ENCODE results near the gene KCNK13. TPM values are rescaled to one million over a fixed set of nuclear protein-coding genes. Genes with fewer than 3 reads are reported as not detected.

The KCNK13 gene
- total and polyA plus RNA-seq, 2 of the 4 experiments (the other 2 are of a cell fraction): not detected

- H2BK20ac ChIP-seq (ENCODE audit: low read depth, low read length): no peak overlapping the region
- no peaks in the 10 kb centered on the region for H3K36me3 ChIP-seq (ENCODE audit: control insufficient read depth, insufficient read depth, low read length)
- H3K27ac ChIP-seq (ENCODE audit: insufficient read depth, low read length): no peak overlapping the region
- no peak overlapping the region for H3K56ac ChIP-seq (ENCODE audit: extremely low read depth, insufficient read depth, low read length)
- peak; percentile 34; the same call in 1 of the 2 replicates for TF ChIP-seq SMC3 (IDR thresholded peaks at IDR 0.05; ENCODE audit: low read depth, low read length)
- TF ChIP-seq POLR2A (IDR thresholded peaks at IDR 0.05; ENCODE audit: low read depth, low read length): no peak
- TF ChIP-seq NFE2L2 (IDR thresholded peaks at IDR 0.05; ENCODE audit: low read depth, low read length): no peak
- dilution Hi-C loops (cut with HindIII; ENCODE audit: low sequenced_read_pairs, unreplicated experiment): no loop called here
- no peak overlapping the region for H2AK9ac ChIP-seq (replicated peaks; ENCODE audit: low read depth, low read length, poor library complexity)
- no peak overlapping the region for H3K23ac ChIP-seq (ENCODE audit: low read depth, low read length)
- H3K4ac ChIP-seq (ENCODE audit: low read depth, low read length): no peak overlapping the region
- ChIA-PET POLR2A (ENCODE audit: unreplicated experiment) (no interaction called here), CTCF (no interaction called here)
- peaks cover 3% of the 10 kb centered on the region for H3K9me1 ChIP-seq (ENCODE audit: insufficient read depth, low read length)
- no peak overlapping the region for H4K5ac ChIP-seq (ENCODE audit: low read depth, low read length)
- no peak overlapping the region for H2BK5ac ChIP-seq (ENCODE audit: low read depth, low read length, poor library complexity, severe bottlenecking)
- no peak overlapping the region for H2BK15ac ChIP-seq (ENCODE audit: low read depth, low read length)
- H3K4me2 ChIP-seq (ENCODE audit: low read depth, low read length): no peak overlapping the region
- in situ Hi-C loops (cut with MboI; ENCODE audit: low sequenced_read_pairs): no loop called here
- H2BK120ac ChIP-seq (ENCODE audit: low read depth, low read length): no peak overlapping the region
- WGBS, 2 experiments (ENCODE audit: extremely low coverage in 2 of 2, insufficient read length in 1 of 2): 71% methylated on average over 1 of the region's 5 CpGs; no CpG with 5 or more reads in 1 of the 2 experiments
- intact Hi-C loops (cut with micrococcal nuclease): no loop called here
- no peak overlapping the region for H4K8ac ChIP-seq (ENCODE audit: low read depth in 2 of 2, low read length in 2 of 2)
- no peak for ATAC-seq (ENCODE audit: low read depth)
- no TSS peak for BruUV-seq (replicated peaks)
- no peaks in the 10 kb centered on the region for H3K79me1 ChIP-seq (ENCODE audit: low read depth in 1 of 2, low read length in 2 of 2)
- no peak overlapping the region for H3K4me3 ChIP-seq (ENCODE audit: insufficient read depth, low read depth, low read length)
- H3K14ac ChIP-seq (replicated peaks; ENCODE audit: low read depth, low read length): no peak overlapping the region
- no peak overlapping the region for H3K9ac ChIP-seq (ENCODE audit: low read depth, low read length)
- H2AFZ ChIP-seq (replicated peaks; ENCODE audit: low read length, poor library complexity): no peak overlapping the region
- H4K91ac ChIP-seq (ENCODE audit: insufficient read depth, low read depth, low read length): no peak overlapping the region
- H2AK5ac ChIP-seq (ENCODE audit: low read depth, low read length): no peak overlapping the region
- peaks cover 24% of the 10 kb centered on the region for H3K27me3 ChIP-seq (ENCODE audit: control insufficient read depth, insufficient read depth, low read length)
- no peaks in the 10 kb centered on the region for H3K9me3 ChIP-seq (ENCODE audit: control insufficient read depth, insufficient read depth, low read length)
- DNase-seq: no peak
- no peaks in the 10 kb centered on the region for H4K20me1 ChIP-seq (ENCODE audit: insufficient read depth, low read length)
- H3K18ac ChIP-seq (ENCODE audit: low read depth, low read length): no peak overlapping the region
- peaks cover 2% of the 10 kb centered on the region; the same call in 1 of the 2 replicates for H3K4me1 ChIP-seq (ENCODE audit: control insufficient read depth, insufficient read depth, low read length)
Measured at GRCh38 chr14:90114554-90114953, 52.8 kb downstream of the KCNK13 start.
